ENCODE measurements around the gene LPP. TPM values are rescaled to one million over a fixed set of nuclear protein-coding genes. Genes with fewer than 3 reads are reported as not detected.

The LPP gene
- total RNA-seq, 1 donor from 2014 or later = 132 TPM

DNA sequence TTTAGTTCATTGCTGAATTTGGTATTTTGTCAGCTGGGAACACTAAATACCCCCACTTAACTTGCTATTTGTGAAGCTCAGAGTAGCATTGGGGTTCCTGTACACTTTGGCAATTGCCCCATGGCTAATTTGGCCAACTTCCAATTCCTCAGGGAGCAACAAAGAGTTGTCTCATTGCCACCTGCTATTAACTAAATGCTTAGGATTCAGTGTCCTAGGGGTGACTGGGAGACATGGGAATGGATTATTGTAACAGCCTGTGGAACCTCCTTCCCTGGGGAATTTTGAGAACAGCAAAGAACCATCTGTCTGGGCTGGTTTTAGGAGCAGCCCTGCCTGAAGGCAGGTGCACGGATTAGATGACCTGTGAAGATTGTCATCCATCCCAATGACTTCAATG is 580.4 kb downstream of the LPP start:
- peak overlapping the region; percentile 78 for H3K27ac Mint-ChIP-seq
- peaks cover 22% of the 10 kb centered on the region for H3K4me1 Mint-ChIP-seq
- peaks cover 7% of the 10 kb centered on the region for H3K36me3 Mint-ChIP-seq
- H3K9me3 Mint-ChIP-seq = no peaks in the 10 kb centered on the region
- TF ChIP-seq, protein P1, sequence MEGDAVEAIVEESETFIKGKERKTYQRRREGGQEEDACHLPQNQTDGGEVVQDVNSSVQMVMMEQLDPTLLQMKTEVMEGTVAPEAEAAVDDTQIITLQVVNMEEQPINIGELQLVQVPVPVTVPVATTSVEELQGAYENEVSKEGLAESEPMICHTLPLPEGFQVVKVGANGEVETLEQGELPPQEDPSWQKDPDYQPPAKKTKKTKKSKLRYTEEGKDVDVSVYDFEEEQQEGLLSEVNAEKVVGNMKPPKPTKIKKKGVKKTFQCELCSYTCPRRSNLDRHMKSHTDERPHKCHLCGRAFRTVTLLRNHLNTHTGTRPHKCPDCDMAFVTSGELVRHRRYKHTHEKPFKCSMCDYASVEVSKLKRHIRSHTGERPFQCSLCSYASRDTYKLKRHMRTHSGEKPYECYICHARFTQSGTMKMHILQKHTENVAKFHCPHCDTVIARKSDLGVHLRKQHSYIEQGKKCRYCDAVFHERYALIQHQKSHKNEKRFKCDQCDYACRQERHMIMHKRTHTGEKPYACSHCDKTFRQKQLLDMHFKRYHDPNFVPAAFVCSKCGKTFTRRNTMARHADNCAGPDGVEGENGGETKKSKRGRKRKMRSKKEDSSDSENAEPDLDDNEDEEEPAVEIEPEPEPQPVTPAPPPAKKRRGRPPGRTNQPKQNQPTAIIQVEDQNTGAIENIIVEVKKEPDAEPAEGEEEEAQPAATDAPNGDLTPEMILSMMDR (IDR thresholded peaks at IDR 0.05; ENCODE audit: unreplicated experiment) = no peak
- DNase-seq (ENCODE audit: low spot score in 2 of 2, unreplicated experiment in 2 of 2) = no peak
- H3K4me3 Mint-ChIP-seq = no peak overlapping the region
- H3K27me3 Mint-ChIP-seq (ENCODE audit: low read depth) = no peaks in the 10 kb centered on the region

DNA sequence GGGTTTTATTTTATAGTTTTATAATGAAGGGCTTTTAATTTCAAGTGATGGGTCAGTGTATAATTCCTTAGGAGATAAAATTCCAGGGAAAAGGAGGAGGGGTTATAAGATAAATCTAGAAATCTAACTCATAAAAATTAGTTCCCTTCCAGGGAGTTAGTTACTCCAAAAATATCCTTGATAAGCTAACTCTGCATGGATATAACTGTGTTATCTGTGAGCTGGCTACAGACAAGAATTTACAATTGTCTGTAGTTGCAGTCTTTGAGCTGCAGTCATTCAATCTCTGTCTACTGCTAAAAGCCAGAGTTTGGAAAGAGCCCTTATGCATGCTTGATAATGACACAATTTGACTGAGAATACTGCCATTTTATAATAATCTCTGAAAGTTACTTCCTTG is 585.6 kb downstream of the LPP start:
- Mint-ChIP-seq H3K27me3 (ENCODE audit: low read depth) (no peaks in the 10 kb centered on the region), H3K27ac (no peak overlapping the region), H3K36me3 (no peaks in the 10 kb centered on the region), H3K4me3 (no peak overlapping the region), H3K4me1 (peaks cover 24% of the 10 kb centered on the region), H3K9me3 (no peaks in the 10 kb centered on the region)
- no peak for DNase-seq (ENCODE audit: low spot score in 2 of 2, unreplicated experiment in 2 of 2)
- TF ChIP-seq, protein P1 (IDR thresholded peaks at IDR 0.05; ENCODE audit: unreplicated experiment) = no peak

DNA sequence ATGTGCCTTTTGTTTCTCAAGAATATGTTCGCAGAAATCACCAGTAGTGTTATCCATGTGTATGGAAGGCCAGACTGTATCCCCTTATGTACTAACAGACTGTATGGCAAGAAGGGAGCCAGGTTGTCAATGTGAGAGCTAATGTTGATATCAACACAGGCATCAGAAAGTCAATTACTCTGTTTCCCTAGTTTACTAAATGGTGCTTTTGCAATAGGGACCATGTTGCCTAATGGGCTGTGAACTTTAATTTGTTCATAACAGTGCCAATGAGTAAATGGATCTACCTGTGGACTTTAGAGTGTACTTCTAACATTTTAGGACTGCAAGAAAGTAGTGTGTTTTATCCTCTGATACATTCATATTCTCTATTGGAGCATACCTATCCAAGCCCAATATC is 586.1 kb downstream of the LPP start:
- H3K4me3 Mint-ChIP-seq = no peak overlapping the region
- TF ChIP-seq, protein P1 (IDR thresholded peaks at IDR 0.05; ENCODE audit: unreplicated experiment) = no peak
- H3K9me3 Mint-ChIP-seq = no peaks in the 10 kb centered on the region
- no peak for DNase-seq (ENCODE audit: low spot score in 2 of 2, unreplicated experiment in 2 of 2)
- no peaks in the 10 kb centered on the region for H3K36me3 Mint-ChIP-seq
- no peaks in the 10 kb centered on the region for H3K27me3 Mint-ChIP-seq (ENCODE audit: low read depth)
- H3K27ac Mint-ChIP-seq = no peak overlapping the region
- peaks cover 19% of the 10 kb centered on the region for H3K4me1 Mint-ChIP-seq

GRCh38 chr3:188742755-188743550 is 589.0 kb downstream of the LPP start:
- H3K4me1 Mint-ChIP-seq = peaks cover 15% of the 10 kb centered on the region
- no peak for DNase-seq (ENCODE audit: low spot score in 2 of 2, unreplicated experiment in 2 of 2)
- no peaks in the 10 kb centered on the region for H3K27me3 Mint-ChIP-seq (ENCODE audit: low read depth)
- no peaks in the 10 kb centered on the region for H3K36me3 Mint-ChIP-seq
- H3K4me3 Mint-ChIP-seq = no peak overlapping the region
- TF ChIP-seq, protein P1 (IDR thresholded peaks at IDR 0.05; ENCODE audit: unreplicated experiment) = no peak
- H3K9me3 Mint-ChIP-seq = no peaks in the 10 kb centered on the region
- no peak overlapping the region for H3K27ac Mint-ChIP-seq

DNA sequence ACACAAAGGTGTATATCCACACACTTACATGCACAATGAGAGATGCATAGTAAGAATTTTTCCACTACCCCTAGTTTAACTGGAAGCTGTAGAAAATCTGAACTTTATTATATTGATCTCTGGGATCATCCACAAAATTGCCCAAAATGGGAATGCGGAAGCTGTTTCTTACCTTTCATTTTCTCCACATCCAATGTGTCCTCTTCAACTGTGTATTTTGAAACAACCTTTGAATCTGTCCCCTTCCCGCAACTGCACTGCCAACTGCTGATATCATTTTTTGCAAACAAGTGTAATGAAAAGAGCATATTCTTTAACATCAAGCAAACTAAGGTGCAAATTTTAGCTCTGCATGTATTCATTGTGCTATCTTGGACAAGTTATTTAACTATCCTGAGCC is 590.2 kb downstream of the LPP start:
- TF ChIP-seq, protein P1 (IDR thresholded peaks at IDR 0.05; ENCODE audit: unreplicated experiment) = no peak
- H3K9me3 Mint-ChIP-seq = peaks cover 2% of the 10 kb centered on the region
- peaks cover 11% of the 10 kb centered on the region for H3K4me1 Mint-ChIP-seq
- H3K36me3 Mint-ChIP-seq = peaks cover under 1% of the 10 kb centered on the region
- H3K27ac Mint-ChIP-seq = no peak overlapping the region
- no peaks in the 10 kb centered on the region for H3K27me3 Mint-ChIP-seq (ENCODE audit: low read depth)
- no peak for DNase-seq (ENCODE audit: low spot score in 2 of 2, unreplicated experiment in 2 of 2)
- H3K4me3 Mint-ChIP-seq = no peak overlapping the region

Measured in mesothelial cell of epicardium (in vitro differentiated cells).